ENCODE data around the gene OR4S1. TPM values are rescaled to one million over a fixed set of nuclear protein-coding genes. Genes with fewer than 3 reads are reported as not detected.

The OR4S1 gene, protein sequence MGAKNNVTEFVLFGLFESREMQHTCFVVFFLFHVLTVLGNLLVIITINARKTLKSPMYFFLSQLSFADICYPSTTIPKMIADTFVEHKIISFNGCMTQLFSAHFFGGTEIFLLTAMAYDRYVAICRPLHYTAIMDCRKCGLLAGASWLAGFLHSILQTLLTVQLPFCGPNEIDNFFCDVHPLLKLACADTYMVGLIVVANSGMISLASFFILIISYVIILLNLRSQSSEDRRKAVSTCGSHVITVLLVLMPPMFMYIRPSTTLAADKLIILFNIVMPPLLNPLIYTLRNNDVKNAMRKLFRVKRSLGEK
- not detected for total RNA-seq

DNA sequence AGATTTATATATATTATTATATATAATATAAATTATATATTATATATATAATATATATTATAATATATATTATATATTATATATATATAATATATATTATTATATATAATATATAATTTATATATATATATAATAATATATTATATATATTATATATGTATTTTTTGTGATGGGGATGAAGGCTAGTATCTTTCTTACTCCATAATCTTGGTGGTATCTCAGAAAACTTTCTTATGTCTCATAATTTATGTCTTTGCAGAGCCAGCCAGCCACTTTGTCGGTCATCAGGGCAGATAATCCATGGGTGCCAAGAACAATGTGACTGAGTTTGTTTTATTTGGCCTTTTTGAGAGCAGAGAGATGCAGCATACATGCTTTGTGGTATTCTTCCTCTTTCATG is at the start of gene OR4S1:
TSS of gene OR4S1 (plus strand) at position 301 of the 400 bp plus-strand sequence. CDS start at position 301, 0 bp downstream.
- Mint-ChIP-seq H3K9me3 (no peaks in the 10 kb centered on the region), H3K27ac (no peak within 1 kb of the TSS), H3K36me3 (ENCODE audit: low read depth) (no peaks in the 10 kb centered on the region), H3K27me3 (peaks cover 1% of the 10 kb centered on the region), H3K4me3 (no peak within 1 kb of the TSS), H3K4me1 (ENCODE audit: low read depth) (no peaks in the 10 kb centered on the region)
- intact Hi-C loops (cut with micrococcal nuclease), result no loop called here
- ATAC-seq (no peak), DNase-seq (no peak)
- CTCF ChIA-PET, result no interaction called here
- TF ChIP-seq, protein P1, sequence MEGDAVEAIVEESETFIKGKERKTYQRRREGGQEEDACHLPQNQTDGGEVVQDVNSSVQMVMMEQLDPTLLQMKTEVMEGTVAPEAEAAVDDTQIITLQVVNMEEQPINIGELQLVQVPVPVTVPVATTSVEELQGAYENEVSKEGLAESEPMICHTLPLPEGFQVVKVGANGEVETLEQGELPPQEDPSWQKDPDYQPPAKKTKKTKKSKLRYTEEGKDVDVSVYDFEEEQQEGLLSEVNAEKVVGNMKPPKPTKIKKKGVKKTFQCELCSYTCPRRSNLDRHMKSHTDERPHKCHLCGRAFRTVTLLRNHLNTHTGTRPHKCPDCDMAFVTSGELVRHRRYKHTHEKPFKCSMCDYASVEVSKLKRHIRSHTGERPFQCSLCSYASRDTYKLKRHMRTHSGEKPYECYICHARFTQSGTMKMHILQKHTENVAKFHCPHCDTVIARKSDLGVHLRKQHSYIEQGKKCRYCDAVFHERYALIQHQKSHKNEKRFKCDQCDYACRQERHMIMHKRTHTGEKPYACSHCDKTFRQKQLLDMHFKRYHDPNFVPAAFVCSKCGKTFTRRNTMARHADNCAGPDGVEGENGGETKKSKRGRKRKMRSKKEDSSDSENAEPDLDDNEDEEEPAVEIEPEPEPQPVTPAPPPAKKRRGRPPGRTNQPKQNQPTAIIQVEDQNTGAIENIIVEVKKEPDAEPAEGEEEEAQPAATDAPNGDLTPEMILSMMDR (IDR thresholded peaks at IDR 0.05), result no peak
- POLR2A ChIA-PET, result no interaction called here

DNA sequence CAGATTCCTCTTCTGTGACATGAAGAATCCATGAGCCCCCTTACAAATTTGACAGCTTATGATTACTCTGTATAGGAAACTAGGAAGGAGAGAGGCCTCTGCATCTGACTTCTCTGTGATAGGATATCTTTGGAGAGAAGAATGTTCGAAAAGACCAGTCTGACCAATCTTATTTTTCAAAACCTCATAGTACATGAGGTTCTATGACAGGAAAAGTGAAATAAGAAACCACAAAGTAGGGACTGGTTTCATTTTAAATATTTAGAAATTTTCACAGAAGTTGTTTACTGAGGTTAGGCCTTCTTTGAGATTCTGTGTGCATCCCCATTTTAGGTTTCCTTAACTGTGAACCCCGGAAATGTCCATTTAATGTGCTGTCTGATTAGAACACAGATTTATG is 44.4 kb upstream of the OR4S1 start:
- no peak overlapping the region for H3K27ac Mint-ChIP-seq
- DNase-seq (no peak), ATAC-seq (no peak)
- peaks cover 9% of the 10 kb centered on the region for H3K27me3 Mint-ChIP-seq
- no peaks in the 10 kb centered on the region for H3K36me3 Mint-ChIP-seq (ENCODE audit: low read depth)
- TF ChIP-seq, protein P1 (IDR thresholded peaks at IDR 0.05), result no peak
- H3K9me3 Mint-ChIP-seq, result no peaks in the 10 kb centered on the region
- intact Hi-C loops (cut with micrococcal nuclease), result no loop called here
- no peak overlapping the region for H3K4me3 Mint-ChIP-seq
- peaks cover 2% of the 10 kb centered on the region for H3K4me1 Mint-ChIP-seq (ENCODE audit: low read depth)
- CTCF ChIA-PET, result no interaction called here
- POLR2A ChIA-PET, result no interaction called here

DNA sequence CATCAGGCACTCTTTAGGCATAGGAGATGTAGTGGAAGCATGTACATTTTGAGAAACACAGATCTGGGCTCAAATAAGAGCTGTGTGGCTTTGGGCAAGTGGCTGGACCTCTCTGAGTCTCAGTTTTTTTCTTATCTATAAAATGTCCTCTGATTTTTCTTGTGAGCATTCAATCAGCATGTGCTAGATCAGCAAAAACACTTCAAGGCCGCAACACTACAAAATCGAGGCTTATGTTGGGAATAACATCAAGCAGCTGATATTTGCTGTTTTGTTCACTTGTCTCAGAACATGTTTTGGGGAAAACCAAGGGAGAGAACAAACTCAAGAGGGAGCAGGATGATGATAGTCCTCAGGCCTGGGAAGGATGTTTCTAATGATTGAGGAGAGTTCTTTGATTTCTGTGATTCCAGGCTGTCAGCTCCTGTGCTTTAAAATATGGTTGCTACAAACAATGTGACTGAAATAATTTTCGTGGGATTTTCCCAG is 42.6 kb upstream of the OR4S1 start, which contains the start of gene OR4X1:
TSS of gene OR4X1 (plus strand) at position 439 of the 489 bp plus-strand sequence. CDS start at position 439, 0 bp downstream.
- Mint-ChIP-seq H3K4me3 (no peak within 1 kb of the TSS), H3K27ac (no peak within 1 kb of the TSS), H3K27me3 (peaks cover 3% of the 10 kb centered on the region), H3K4me1 (ENCODE audit: low read depth) (peaks cover 2% of the 10 kb centered on the region), H3K9me3 (no peaks in the 10 kb centered on the region), H3K36me3 (ENCODE audit: low read depth) (no peaks in the 10 kb centered on the region)
- intact Hi-C loops (cut with micrococcal nuclease), result no loop called here
- POLR2A ChIA-PET, result no interaction called here
- ATAC-seq (no peak), DNase-seq (no peak)
- CTCF ChIA-PET, result no interaction called here
- TF ChIP-seq, protein P1 (IDR thresholded peaks at IDR 0.05), result no peak

DNA sequence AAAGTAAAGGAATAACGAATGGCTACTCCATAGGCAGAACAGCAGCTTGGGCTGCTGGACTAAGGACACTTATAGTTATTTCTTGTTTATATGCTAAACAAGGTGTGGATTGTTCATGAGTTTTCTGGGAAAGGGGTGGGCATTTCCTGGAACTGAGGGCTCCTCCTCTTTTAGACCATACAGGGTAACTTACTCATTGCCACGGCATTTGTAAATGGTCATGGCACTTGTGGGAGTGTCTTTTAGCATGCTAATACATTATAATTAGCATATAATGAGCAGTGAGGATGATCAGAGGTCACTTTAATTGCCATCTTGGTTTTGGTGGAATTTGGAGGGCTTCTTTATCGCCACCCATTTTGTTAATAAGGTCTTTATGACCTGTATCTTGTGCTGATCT is 35.4 kb upstream of the OR4S1 start:
- Mint-ChIP-seq H3K27me3 (peaks cover 3% of the 10 kb centered on the region), H3K36me3 (ENCODE audit: low read depth) (no peaks in the 10 kb centered on the region), H3K4me3 (no peak overlapping the region), H3K27ac (no peak overlapping the region), H3K4me1 (ENCODE audit: low read depth) (no peaks in the 10 kb centered on the region), H3K9me3 (no peaks in the 10 kb centered on the region)
- peak; percentile 11 for DNase-seq
- no peak for ATAC-seq
- POLR2A ChIA-PET, result no interaction called here
- intact Hi-C loops (cut with micrococcal nuclease), result no loop called here
- CTCF ChIA-PET, result no interaction called here
- TF ChIP-seq, protein P1 (IDR thresholded peaks at IDR 0.05), result no peak

DNA sequence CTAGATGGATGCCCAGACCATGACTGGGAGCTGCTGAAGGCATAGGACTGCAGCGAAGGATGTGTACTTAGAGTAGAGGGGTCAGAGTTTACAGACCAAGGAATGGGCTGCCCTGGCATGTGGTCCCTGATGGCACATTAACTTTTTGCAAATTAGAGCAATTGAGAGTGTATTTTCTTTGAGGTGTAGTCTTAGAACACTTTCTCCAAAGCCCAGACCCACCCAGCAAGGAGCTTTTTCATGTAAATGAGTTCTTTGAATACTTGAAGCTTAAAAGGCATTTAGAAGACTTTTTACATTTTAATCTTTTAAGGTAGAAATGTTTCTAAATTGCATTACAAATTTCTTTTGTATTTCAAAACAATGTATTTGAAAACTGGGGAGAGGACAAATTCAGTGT is 33.4 kb upstream of the OR4S1 start:
- CTCF ChIA-PET, result interaction anchor here (1.3 kb wide), 1 partner anchor 100 kb away, joined by 3 read pairs; no protein-coding TSS in a partner anchor
- Mint-ChIP-seq H3K4me1 (ENCODE audit: low read depth) (no peaks in the 10 kb centered on the region), H3K9me3 (no peaks in the 10 kb centered on the region), H3K4me3 (no peak overlapping the region), H3K36me3 (ENCODE audit: low read depth) (no peaks in the 10 kb centered on the region), H3K27ac (no peak overlapping the region), H3K27me3 (peaks cover 3% of the 10 kb centered on the region)
- POLR2A ChIA-PET, result no interaction called here
- TF ChIP-seq, protein P1 (IDR thresholded peaks at IDR 0.05), result no peak
- DNase-seq, result no peak
- intact Hi-C loops (cut with micrococcal nuclease), result no loop called here
- no peak for ATAC-seq

Measured in activated CD8-positive, alpha-beta T cell treated with anti-CD3 and anti-CD28 coated beads for 36 hours (primary cell).